Measurements from ENCODE around the gene HOXD13.

The HOXD13 gene

DNA sequence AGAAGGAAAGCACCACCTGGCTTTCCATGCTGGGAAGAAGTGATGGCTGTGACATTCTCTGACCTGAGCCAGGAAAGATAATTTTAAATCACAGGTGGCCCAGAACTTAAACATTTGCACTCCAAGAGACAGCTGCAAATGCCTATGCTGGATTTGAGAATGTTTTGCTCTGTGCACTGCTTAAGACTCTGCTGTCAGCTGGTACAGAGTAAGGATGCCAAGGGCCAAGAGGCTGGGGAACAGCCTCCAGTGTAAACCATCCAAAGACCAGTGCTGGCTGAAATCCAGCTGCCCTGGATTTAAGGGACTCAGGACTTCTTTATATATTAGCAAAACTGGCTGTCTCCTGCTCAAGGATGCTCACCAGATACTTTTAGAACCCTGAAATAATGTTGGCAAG is 40.9 kb downstream of the HOXD13 start:
- peak; percentile 56 for DNase-seq

DNA sequence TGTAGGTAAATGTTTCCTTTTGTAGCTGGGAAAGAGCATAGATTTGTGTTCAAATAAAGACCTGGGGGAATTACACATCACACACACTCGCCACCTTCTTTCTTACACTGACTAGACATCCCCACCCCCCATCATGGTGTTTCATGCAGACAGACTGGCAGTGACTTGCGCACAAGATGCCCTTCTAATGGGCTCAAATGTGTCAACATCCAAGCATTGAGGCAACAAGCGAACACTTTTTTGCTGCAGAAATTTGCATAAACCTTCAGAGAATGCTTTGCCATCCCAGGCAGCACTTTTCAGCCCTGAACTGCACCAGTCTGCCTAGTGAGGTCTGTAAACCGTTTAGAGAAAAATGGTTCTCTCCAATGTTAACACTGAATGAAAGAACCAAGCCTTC is 41.5 kb downstream of the HOXD13 start:
- DNase-seq, result peak; percentile 93

DNA sequence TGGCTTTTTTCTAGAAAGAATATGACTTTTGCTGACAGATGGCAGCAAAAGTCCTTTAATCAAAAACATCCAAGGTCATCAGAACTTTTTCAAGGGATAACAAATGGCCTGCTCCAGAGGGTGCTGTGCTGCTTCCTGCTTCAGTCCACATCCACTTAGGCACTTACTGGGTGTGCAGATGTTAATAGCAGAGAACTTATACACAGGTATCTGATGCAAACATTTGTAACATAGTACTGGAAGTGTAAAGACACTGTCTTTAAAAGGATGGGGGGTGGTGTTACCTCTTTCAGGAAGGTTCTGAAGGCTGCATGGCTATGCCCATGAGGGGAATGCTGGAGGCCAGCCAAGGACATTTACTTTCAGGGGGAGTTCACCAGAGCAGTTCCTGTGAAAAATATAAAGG is 42.5 kb downstream of the HOXD13 start:
- peak; percentile 30 for DNase-seq

DNA sequence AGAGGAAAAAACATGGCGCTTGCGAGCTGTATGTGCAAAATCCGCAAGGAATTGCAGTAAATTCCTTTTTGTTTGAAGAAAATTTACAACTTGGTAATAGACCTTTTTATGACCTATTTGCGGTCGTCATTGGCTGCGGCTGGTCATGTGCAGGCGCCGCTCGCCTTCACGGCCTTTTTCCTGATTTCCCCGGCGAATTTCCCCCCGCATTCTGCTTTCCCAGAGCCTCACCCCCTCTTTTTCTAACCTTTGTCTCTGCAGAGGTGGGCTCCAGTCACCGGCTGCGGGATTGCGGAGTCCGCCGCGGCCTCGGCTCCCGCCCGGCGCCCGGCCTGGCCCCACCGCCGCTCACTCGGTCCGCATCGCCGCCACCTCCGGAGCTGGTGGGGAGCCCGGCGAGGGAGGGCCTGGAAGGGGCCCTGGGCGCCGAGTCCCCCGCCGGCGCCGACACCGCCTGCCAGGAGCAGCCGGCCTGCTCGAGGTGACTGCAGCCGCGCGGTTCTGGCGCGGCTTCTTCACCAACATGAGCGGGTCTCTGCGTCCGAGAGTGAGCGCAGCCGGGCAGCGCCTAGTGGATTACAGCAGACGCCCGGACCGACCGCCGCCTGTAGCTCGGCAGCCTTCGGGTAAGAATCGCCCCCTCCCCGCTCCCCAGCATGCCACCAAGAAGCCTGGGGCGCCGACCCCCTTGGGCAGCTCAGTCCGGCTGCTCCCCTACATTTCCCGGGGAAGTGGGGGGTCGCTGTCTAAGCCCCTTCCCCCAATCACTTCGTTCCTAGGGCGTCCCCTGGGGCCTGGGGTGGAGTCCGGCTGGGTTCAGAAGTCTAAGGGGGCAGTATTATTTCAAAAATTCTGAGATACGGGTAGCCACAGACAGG is 44.1 kb downstream of the HOXD13 start:
- DNase-seq, result no peak

DNA sequence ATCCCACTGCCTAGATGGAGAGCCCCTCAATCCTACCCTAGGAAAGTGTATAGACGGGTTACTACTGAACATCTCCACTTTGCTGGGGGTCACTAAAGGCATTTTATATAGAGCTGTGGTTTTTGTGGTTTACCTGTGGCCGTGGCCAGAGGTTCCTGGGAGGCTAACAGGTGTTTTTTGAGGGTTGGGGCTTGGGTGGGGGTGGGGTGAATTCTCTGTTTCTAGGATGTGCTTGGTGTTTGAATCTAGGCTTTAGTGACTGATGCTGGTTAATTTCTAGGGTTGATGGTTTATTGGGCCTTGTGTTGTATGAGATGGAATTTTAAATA is 44.7 kb downstream of the HOXD13 start:
- no peak for DNase-seq

DNA sequence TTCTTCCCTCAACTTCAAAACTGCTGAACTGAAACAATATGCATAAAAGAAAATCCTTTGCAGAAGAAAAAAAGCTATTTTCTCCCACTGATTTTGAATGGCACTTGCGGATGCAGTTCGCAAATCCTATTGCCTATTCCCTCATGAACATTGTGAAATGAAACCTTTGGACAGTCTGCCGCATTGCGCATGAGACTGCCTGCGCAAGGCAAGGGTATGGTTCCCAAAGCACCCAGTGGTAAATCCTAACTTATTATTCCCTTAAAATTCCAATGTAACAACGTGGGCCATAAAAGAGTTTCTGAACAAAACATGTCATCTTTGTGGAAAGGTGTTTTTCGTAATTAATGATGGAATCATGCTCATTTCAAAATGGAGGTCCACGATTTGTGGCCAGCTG is 45.4 kb downstream of the HOXD13 start:
- DNase-seq, result no peak

DNA sequence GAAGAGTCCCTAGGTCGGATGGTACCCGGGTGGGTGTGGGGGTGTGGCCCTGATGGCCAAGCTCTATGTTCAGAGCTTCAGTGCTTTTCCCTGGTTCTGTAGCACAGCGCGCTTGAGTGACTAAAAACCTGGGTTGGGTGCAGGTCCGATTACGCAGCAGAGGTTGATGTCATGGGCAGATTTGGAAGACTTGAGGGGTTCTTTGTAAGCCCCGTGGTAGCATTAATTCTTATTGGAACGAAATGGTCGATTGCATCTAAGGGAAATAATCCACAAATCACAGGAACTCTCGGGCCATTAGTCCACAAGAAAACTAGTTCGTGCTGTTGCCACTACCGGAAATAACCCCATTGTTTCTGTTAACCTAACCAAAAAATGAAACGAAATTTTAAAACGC is 46.0 kb downstream of the HOXD13 start:
- DNase-seq, result no peak

DNA sequence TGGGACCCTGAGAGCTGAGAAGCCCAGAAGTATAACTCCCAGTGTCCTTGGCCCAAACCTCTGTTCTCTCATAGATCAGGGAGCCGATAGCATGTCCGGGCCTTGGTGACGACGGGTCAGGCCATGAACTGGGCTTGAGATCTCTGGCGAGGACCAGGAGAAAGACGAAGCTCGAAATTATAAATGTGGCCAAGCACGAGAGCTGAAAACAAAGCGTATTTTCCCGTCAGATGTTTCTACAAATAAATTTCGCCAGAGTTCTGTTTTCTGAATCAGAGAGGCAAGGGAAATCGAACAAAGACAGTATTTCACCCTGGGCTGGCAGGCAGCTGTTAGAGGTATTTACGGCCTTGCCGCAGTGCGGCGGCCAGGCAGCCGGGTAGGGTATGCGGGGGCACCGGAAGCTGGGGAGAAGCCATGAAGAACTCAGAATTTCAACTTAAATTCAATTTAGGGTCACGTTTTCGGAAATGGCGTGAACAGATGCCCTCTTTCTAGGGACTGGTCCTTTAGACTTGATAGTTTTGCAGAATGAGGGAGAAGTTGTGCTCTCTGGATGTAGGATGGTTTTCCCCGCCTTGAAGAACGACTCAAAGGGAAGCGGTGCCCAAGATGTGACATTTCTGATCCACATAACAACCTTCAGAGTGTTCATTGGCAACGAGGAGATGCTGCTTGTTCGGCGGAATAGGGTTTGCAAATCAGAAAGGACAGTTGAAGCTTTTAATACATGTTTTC is 46.6 kb downstream of the HOXD13 start:
- no peak for DNase-seq

DNA sequence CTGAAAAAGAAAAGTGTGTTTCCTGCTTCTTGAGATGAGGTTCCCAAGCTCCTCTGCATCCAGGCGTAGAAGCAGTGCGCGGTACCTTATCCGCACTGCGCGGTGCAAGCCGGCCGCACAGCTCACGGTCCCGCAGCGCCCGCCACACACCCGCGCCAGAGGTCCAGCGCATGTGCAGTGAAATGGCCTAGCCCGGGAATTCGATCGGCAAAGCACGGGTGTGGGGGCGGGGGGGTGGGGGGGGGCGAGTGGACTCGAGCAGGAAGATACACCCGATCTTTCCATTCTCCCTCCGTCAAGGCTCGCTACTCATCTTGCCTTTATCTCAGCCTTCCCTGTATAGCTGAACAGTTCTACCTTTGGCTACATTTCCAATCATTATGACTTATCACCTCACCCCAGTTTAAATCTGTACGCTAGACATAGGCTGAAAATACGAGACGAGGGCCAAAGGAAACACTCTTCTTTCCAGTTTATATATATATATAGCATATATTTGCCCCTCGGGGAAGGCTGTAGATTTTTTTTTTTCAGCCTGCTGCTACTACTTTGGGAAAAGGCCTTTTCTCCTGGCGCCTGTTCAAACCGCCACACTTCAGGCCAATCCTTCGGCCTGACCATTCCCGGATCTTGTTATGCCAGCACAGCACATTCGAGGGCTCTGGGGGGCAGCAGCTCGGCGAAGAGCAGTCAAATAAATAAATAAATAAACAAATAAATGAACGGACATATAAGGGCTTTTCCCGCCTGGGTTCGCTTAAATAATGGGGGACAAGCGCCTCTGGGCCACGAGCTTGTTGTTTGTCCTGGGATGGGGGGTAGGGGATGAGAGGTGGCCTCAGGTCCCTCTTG is 47.4 kb downstream of the HOXD13 start:
- DNase-seq, result no peak

DNA sequence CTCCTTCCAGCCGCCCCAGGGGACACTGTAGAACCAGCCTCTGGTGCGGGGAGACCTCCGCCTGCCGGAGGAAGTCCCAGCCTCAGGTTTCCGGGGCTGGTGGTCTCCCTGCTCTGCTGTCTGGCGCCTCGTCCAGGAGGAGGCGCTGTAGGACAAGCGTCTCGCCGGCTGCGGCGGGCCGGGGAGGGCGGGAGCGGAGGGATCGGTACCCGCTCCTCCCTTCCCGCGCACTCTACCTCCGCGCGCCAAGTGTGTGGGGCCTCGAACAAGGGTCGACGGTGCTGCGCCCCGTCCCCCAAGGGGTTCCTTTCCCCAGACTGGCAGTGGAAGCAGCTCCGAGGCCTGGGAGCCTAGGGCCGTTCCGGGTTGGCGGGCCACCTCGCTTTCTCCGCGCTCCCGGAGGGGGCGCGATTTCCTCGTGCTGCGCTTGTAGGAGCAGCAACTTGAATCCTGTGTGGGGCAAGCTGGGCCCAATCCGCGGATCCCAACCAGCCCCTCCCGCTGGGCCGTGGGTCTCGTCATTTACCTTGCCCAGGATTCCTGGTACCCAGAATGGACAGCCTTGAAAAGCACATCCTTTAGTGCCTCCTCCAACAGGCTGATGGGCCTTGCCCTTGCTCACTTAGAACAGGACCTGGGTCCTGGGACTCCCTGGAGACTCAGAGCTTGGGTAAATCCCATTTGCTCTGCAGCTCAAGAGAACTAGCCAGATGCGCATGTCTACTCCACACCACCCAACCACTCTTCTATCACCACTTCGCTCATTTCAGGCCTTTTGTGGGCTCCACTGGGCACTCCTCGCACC is 48.2 kb downstream of the HOXD13 start:
- peak; percentile 80 for DNase-seq

DNA sequence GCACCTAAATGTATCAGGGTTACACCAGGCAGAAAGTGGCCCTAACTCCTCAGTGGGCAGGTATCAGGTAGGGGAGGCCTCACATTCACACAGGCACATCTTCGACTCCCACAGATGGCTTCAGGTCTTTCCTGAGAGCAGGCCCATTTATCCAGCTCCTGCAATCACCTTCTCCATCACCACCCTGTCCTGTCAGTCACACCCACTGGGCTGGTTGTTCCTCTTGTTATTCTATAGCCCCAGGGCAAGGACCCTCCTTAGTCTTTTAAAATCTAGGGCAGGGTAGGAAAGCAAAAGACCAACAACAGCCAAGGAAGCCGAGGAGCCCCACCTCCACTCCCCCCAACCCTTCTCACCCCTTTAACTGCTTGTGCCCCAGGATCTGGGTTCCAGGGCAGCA is 49.8 kb downstream of the HOXD13 start:
- DNase-seq, result no peak
